Smooth muscle cell (in vitro differentiated cells): ENCODE results near the gene SPINT2. TPM values are rescaled to one million over a fixed set of nuclear protein-coding genes. Genes with fewer than 3 reads are reported as not detected.
"Not testable (repeated sequence)": the region's sequence is repeated elsewhere in the genome, so short reads cannot be mapped to it uniquely, and the experiment has no call there.

Source experiments
- DNase-seq: peaks from one replicate; lab custom pipeline; 2025; ENCODE audit not compliant: unreplicated experiment; lab: John Stamatoyannopoulos, UW
- H2AFZ ChIP-seq: fragments of 200-600 bp; sonication (generic); 2 replicates; pipeline ENCODE4 v1.6.0; 2016; ENCODE audit warnings: antibody characterized with exemption, low read depth, mild to moderate bottlenecking
- H3F3A ChIP-seq: fragments of 200-600 bp; sonication (generic); 2 replicates; pipeline ENCODE4 v1.6.0; 2017; ENCODE audit warnings: antibody characterized with exemption, low read depth
- H3K27ac ChIP-seq: fragments of 200-600 bp; sonication (generic); 2 replicates; pipeline ENCODE4 v1.5.1; 2016; ENCODE audit warnings: low read depth, mild to moderate bottlenecking
- H3K27me3 ChIP-seq: fragments of 200-600 bp; sonication (generic); 2 replicates; pipeline ENCODE4 v1.6.1; 2016; ENCODE audit warnings: low read depth, mild to moderate bottlenecking
- H3K36me3 ChIP-seq: fragments of 200-600 bp; sonication (generic); 2 replicates; pipeline ENCODE4 v1.5.1; 2016; ENCODE audit warnings: low read depth
- H3K4me1 ChIP-seq: fragments of 200-600 bp; sonication (generic); 2 replicates; pipeline ENCODE4 v1.5.1; 2016; ENCODE audit warnings: low read depth
- H3K4me2 ChIP-seq: fragments of 200-600 bp; sonication (generic); 2 replicates; pipeline ENCODE4 v1.6.0; 2016; ENCODE audit warnings: mild to moderate bottlenecking
- H3K4me3 ChIP-seq: fragments of 200-600 bp; sonication (generic); 2 replicates; pipeline ENCODE4 v1.5.1; 2016; ENCODE audit warnings: mild to moderate bottlenecking
- H3K79me2 ChIP-seq: fragments of 200-600 bp; sonication (generic); 2 replicates; pipeline ENCODE4 v1.6.0; 2016; ENCODE audit warnings: low read depth, mild to moderate bottlenecking
- H3K9ac ChIP-seq: fragments of 200-600 bp; sonication (generic); 2 replicates; pipeline ENCODE4 v1.6.0; 2016; ENCODE audit warnings: low read depth
- H3K9me3 ChIP-seq: fragments of 200-600 bp; sonication (generic); replicated peaks from 2 replicates; pipeline ENCODE4 v1.5.1; 2016; ENCODE audit warnings: low read depth
- H4K20me1 ChIP-seq: fragments of 200-600 bp; sonication (generic); 2 replicates; pipeline ENCODE4 v1.6.0; 2016; ENCODE audit warnings: low read depth
- WGBS: methylation state at CpG from one replicate; pipeline ENCODE4 v1.1.7; 2016; ENCODE audit warnings: low lambda C conversion rate; 5-methylcytosine and 5-hydroxymethylcytosine counted together
- polyA plus RNA-seq: library from polyadenylated mRNA; unstranded; fragments of >200 nt; fragmentation: Nextera tagmentation; extraction: Ambion mirVana; gene quantifications from 2 replicates; pipeline ENCODE4 v1.2.1, GENCODE V29; 2016
- total RNA-seq: library from RNA; depleted of rRNA; stranded (reverse); fragments of >200 nt; gene quantifications from 2 replicates; pipeline ENCODE4 v1.2.3, GENCODE V29; 2014
- TF ChIP-seq, protein P1 (sequence below): fragments of 200-600 bp; sonication (generic); IDR thresholded peaks from 2 replicates; pipeline ENCODE4 v1.5.1; 2017; ENCODE audit warnings: borderline replicate concordance, mild to moderate bottlenecking, antibody characterized with exemption; ENCODE audit not compliant: insufficient read depth, poor library complexity, severe bottlenecking

The SPINT2 gene
- total and polyA plus RNA-seq, 2 experiments from 2014 or later: 153 to 201 TPM

DNA sequence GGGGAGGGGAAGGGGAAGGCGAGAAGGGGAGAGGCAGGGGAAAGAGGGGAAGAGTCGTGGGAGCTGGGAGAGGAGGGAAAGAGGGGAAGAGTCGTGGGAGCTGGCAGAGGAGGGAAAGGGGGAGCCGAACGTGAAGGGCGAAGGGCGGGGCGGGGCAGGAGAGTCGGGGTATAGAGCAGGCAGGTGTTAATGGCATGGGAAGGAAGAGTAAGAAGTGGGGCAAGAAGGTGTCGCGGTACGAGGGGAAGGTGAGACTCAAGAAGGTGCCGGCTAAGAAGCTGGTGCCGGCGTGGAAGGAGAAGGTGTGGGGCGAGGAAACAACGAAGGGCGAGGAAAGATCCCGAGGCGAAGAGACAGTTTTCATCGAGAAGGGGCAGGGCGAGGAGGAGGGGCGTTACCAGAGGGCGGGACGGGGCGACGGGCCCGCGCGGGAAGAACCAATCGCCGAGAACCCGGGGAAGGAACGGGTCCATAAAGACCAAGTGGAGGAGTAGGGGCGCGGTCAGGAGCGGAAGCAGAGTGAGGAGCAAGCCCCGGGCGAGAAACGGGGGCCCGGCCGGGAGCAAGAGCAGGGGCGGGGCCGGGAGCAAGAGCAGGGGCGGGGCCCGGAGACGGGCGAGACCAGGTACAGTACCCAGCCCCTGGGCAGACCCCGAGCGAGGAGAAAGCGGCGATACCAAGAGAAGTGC, 71.7 kb downstream of the SPINT2 start:
- under 1% methylated on average over 23 of the region's 52 CpGs for WGBS
- Histone ChIP-seq H3K36me3 (no peaks in the 10 kb centered on the region), H3K27me3 (no peaks in the 10 kb centered on the region)

DNA sequence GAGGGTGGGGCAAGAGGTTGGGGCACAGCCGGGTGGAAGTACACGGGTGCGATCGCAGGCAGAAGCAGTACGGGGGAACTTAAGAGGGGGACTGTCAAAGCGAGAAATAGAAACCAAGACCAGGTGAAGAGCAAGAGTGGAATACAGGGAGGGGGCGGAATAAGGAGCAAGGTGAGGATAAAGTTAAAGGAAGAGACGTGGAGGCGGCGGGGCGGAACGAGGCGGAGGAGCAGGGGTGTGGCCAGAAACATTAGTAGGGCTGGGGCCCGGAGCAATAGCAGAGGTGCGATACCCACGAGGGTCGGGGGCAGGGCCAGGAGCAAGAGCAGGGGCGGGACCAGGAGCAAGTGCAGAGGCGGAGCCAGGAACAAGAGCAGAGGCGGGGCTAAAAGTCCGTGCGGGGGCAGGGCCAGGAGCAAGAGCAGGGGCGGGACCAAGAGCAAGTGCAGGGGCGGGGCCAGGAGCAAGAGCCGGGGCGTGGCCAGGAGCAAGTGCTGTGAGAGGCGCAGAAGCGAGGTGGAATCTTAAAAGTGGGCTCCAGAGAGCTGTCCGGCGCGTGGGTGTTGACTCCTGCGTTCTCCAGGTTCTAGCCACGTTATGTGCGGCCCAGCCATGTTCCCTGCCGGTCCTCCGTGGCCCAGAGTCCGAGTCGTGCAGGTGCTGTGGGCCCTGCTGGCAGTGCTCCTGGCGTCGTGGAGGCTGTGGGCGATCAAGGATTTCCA, 72.4 kb downstream of the SPINT2 start:
- WGBS: 5% methylated on average over 26 of the region's 41 CpGs
- H3F3A ChIP-seq: no peaks in the 10 kb centered on the region

More for the DNA sequence above, 71.7 kb downstream of the SPINT2 start:
- H3K9ac ChIP-seq: peak overlapping the region; percentile 32
- no peaks in the 10 kb centered on the region for H3K9me3 ChIP-seq
- peak; percentile 81 for DNase-seq
- H2AFZ ChIP-seq: peak overlapping the region; percentile 85
- TF ChIP-seq, protein P1, sequence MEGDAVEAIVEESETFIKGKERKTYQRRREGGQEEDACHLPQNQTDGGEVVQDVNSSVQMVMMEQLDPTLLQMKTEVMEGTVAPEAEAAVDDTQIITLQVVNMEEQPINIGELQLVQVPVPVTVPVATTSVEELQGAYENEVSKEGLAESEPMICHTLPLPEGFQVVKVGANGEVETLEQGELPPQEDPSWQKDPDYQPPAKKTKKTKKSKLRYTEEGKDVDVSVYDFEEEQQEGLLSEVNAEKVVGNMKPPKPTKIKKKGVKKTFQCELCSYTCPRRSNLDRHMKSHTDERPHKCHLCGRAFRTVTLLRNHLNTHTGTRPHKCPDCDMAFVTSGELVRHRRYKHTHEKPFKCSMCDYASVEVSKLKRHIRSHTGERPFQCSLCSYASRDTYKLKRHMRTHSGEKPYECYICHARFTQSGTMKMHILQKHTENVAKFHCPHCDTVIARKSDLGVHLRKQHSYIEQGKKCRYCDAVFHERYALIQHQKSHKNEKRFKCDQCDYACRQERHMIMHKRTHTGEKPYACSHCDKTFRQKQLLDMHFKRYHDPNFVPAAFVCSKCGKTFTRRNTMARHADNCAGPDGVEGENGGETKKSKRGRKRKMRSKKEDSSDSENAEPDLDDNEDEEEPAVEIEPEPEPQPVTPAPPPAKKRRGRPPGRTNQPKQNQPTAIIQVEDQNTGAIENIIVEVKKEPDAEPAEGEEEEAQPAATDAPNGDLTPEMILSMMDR: no peak
- H3K79me2 ChIP-seq: no peaks in the 10 kb centered on the region
- peak overlapping the region; percentile 86 for H3K4me3 ChIP-seq
- no peaks in the 10 kb centered on the region for H4K20me1 ChIP-seq
- peak overlapping the region; percentile 58 for H3K27ac ChIP-seq
- H3F3A ChIP-seq: no peaks in the 10 kb centered on the region
- H3K4me2 ChIP-seq: peak overlapping the region; percentile 96
- peaks cover 10% of the 10 kb centered on the region for H3K4me1 ChIP-seq

DNA sequence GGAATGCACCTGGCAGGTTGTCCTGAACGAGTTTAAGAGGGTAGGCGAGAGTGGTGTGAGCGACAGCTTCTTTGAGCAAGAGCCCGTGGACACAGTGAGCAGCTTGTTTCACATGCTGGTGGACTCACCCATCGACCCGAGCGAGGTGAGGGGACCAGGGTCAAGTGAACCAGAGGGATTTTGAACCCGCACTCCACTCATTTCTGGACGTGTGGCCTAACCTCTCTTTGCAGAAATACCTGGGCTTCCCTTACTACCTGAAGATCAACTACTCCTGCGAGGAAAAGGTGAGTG, 72.9 kb downstream of the SPINT2 start:
- WGBS: 66% methylated on average over 10 of the region's 10 CpGs
- H2AFZ ChIP-seq: no peak overlapping the region
- H3K36me3 ChIP-seq: no peaks in the 10 kb centered on the region
- no peak overlapping the region for H3K27ac ChIP-seq
- no peaks in the 10 kb centered on the region for H3K79me2 ChIP-seq
- H3K9ac ChIP-seq: no peak overlapping the region
- peak overlapping the region; percentile 96 for H3K4me2 ChIP-seq
- TF ChIP-seq, protein P1: no peak
- no peaks in the 10 kb centered on the region for H3F3A ChIP-seq
- no peaks in the 10 kb centered on the region for H3K9me3 ChIP-seq
- no peaks in the 10 kb centered on the region for H3K27me3 ChIP-seq
- peak overlapping the region; percentile 86 for H3K4me3 ChIP-seq
- DNase-seq: no peak
- no peaks in the 10 kb centered on the region for H4K20me1 ChIP-seq
- peaks cover 10% of the 10 kb centered on the region for H3K4me1 ChIP-seq

More for the DNA sequence above, 72.4 kb downstream of the SPINT2 start:
- H3K4me1 ChIP-seq: peaks cover 10% of the 10 kb centered on the region
- no peak overlapping the region for H3K9ac ChIP-seq
- H4K20me1 ChIP-seq: no peaks in the 10 kb centered on the region
- H3K4me3 ChIP-seq: peak overlapping the region; percentile 86
- H3K9me3 ChIP-seq: no peaks in the 10 kb centered on the region
- TF ChIP-seq, protein P1: no peak
- peak overlapping the region; percentile 54 for H3K27ac ChIP-seq
- no peaks in the 10 kb centered on the region for H3K27me3 ChIP-seq
- DNase-seq: peak; percentile 64
- peak overlapping the region; percentile 85 for H2AFZ ChIP-seq
- no peaks in the 10 kb centered on the region for H3K79me2 ChIP-seq
- peak overlapping the region; percentile 96 for H3K4me2 ChIP-seq
- no peaks in the 10 kb centered on the region for H3K36me3 ChIP-seq

DNA sequence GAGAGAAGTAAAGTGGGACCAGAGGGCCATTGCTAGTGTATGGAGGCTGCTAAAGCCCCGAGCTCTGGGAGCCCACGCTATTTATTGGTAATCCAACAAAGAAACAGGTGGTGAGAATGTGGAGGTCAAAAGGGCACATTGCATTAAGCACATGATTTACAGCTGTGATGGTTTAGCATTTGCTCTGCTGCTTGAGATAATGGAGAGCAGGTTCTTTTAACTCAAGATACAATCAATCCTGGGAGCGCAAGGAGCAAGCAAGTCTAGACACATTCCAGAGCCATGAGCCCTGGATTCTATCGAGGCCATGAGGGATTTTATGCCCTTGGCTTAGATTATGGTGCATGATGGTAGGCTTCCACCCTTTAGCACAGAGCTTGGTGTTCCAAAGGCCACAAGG, 74.6 kb downstream of the SPINT2 start:
- H3K79me2 ChIP-seq, H3K27me3 ChIP-seq, H3K27ac ChIP-seq, H3K4me2 ChIP-seq, H3K36me3 ChIP-seq, DNase-seq, H3F3A ChIP-seq, H3K4me1 ChIP-seq, H4K20me1 ChIP-seq, H3K4me3 ChIP-seq, H2AFZ ChIP-seq, H3K9me3 ChIP-seq, H3K9ac ChIP-seq: not testable (repeated sequence)
- WGBS: 44% methylated on average over 4 of the region's 4 CpGs
